GM21529 (cell line): ENCODE data around the gene TRIM44.
"Not testable (repeated sequence)": the region's sequence is repeated elsewhere in the genome, so short reads cannot be mapped to it uniquely, and the experiment has no call there.

Experiments
- ATAC-seq: cut with Tn5 transposase; IDR thresholded peaks from one replicate; pipeline ENCODE4 v1.9.1; 2021; ENCODE audit not compliant: unreplicated experiment

TRIM44 gene

DNA sequence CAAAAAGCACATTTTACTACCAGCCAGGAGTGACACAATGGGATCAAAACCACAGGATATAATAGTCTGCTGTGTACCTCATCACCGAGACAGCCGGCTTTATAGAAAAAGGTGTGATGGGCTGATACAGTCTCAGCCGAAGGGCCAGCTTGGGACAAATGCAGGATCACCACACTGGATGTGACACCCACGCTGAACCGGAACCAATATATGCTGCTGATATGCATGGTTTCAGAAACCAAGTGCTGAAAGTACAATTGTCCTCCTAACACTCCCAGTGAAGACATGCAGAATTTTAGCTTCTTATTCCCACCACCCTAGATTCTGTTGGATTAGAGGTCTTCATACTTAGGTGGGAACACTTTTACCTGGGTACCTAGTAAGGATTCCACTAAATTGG is 184.3 kb downstream of the TRIM44 start:
- ATAC-seq: no peak

DNA sequence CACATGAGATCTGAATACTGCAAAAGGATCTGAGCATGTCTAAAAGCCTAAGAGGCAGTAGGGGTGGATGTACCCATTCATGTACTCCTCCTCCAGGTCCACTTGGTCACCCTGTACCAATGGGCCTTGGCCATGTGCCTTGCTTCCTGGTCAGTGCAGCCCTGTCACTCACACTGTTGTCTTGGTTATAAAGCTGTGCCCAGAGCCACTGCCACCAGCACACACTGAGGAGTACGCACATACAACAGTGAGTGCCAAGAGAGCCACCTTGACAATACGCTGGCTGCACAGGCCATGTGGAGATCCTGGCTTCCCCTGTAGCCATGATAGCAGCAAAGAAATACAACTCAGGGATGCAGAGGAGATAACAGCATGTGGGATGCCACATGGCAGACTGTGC is 184.9 kb downstream of the TRIM44 start:
- ATAC-seq: no peak

- ATAC-seq: no peak
Observed at GRCh38 chr11:35848616-35849015, 186.0 kb downstream of the TRIM44 start.

DNA sequence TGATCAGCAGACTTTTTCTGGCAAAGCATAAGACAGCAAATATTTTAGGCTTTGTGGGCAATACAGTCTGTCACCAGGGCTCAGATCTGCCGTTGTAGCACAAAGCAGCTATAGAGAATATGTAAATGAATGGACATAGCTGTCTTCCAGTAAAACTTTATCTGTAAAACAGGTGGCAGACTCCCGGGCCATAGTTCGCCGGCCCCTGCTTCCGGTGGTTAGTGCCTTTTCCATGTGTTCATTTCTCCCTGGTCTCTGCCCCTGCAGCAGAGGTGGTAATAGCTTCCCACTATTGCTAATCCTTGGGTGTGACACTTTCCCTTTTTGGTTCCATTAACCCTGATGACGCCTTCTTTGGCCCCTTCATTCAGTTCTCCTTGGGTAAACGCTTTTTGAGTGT is 187.6 kb downstream of the TRIM44 start:
- ATAC-seq: no peak

GRCh38 chr11:35851342-35851741 is 188.8 kb downstream of the TRIM44 start:
- ATAC-seq: no peak

- no peak for ATAC-seq
Observed at GRCh38 chr11:35852056-35852455, 189.5 kb downstream of the TRIM44 start.

- no peak for ATAC-seq
Observed at GRCh38 chr11:35853971-35854370, 191.4 kb downstream of the TRIM44 start.

- no peak for ATAC-seq
Observed at GRCh38 chr11:35855671-35856070, 193.1 kb downstream of the TRIM44 start.

- no peak for ATAC-seq
Observed at GRCh38 chr11:35856259-35856658, 193.7 kb downstream of the TRIM44 start.

- no peak for ATAC-seq
Observed at GRCh38 chr11:35856756-35857155, 194.2 kb downstream of the TRIM44 start.

DNA sequence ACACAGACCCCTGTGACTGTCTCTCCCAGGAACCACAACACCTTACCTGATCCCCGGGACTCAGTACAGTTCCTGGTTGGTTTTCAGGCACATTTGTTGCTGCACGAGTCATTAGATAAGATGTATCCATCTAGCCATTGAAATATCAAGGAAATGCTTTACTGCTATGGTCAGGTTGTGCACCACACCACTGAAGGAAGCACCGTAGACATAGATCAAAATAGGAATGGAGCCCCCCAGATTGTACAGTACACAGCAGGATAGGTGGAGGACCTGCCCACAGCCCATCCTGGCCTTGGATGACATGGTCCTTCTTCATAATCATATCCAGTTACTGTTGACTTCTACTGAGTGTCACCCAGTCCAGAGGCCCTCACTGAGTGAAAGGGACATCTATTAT is 195.3 kb downstream of the TRIM44 start:
- ATAC-seq: no peak

DNA sequence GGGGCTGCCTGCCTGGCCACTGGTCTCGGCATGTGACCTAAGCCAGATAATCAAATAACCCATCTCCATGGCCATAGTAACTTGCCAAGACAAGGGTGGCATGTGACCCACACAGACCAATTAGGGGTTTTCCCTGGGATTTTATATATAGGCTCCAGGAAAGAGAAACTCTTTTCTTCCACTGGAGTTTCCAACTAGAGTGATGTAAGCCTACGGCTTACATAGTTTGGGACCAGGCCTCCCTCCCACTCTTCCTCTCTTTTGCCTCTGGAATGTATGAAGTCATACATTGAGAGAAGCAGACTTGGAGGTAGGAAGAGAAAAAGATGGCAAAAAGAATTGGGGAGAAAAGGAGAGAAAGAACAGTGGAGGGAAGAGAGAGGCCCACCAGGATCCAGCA is 196.7 kb downstream of the TRIM44 start:
- no peak for ATAC-seq

DNA sequence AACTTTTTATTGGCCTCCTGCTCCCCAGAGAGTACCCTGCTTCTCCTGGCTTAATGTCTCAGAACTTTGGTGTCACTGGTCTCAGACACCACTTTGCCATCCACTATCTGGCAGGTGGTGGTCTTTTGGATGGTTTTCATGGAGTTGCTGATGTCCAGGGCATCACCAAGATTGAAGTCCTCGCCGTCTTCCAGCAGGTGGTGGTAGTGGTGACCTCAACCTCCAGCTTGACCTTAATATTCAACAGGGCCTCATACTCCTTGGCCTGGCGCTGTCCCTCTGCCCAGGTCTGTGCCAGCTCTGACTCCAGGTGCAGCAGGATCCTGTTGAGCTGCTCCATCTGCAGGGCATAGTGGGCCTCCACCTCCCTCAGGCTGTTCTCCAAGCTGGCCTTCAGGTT is 197.6 kb downstream of the TRIM44 start:
- not testable (repeated sequence) for ATAC-seq

DNA sequence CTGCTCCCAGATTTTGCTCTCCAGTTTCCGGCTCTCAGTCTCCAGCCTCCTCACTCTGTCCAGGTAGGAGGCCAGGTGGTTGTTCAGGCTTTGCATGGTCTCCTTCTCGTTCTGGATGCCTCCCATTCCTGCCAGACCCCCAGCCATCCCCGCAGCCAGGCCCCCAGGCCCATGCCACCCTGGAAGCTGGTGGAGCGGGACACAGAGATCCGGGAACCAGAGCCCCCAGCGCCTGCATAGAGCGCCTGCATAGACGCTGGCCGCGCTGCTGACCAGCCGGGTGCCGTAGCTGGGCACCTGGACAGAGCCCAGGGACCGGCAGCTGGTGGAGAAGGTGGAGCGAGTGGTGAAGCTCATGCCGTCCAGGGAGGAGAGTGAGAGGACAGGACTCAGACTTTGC is 198.6 kb downstream of the TRIM44 start:
- no peak for ATAC-seq

DNA sequence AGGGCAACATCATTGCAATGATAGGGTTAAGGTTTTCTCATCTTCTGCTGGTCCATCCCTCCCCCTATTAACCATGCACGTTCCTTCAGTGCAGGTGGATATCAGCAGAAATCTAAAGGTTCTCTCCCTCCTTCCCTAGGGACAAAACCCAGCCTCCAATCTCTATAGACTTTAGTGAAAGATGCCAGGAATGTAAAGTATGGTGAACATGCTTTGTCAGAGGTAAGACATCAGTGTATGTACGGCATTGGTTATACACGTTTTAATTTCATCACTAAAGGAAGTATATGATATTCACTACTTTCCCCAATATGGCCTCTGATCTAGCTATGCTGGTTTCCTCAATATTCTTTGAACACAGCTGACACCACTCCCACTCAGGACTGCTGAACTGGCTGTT is 200.1 kb downstream of the TRIM44 start:
- ATAC-seq: no peak

GRCh38 chr11:35864131-35864530 is 201.6 kb downstream of the TRIM44 start:
- no peak for ATAC-seq

DNA sequence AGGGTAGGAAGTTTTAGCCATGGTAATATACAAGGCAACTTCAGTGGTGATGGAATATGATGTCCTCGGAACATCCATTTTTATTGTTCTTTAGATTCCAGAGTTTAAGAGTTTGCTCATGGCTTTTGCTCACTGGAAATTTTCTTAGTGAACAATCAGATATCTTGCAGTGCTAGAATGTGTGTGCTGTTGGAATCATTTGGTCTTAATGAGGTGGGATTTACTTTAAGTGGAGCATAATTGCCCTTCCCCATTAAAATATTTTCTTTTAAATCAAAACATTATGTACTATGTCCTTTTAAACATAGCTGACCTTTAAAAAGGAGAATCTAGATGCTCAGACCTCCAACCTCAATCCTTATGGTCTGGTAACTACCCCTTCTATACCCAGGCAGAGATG is 204.0 kb downstream of the TRIM44 start:
- ATAC-seq: no peak
